H1 (cell line): ENCODE results near the gene PDK3.

ENCODE experiments used
- CHD1 ChIP-seq: IDR thresholded peaks from 2 replicates; pipeline ENCODE4 v1.6.1; 2012; ENCODE audit warnings: low read depth, low read length, improper control_type of control experiment
- EP300 ChIP-seq, 2 experiments: IDR thresholded peaks; 1 replicate in 1 of 2; 2 replicates in 1 of 2; pipeline ENCODE4 v1.6.1; 2011 to 2012; ENCODE audit warnings: low read depth in 2 of 2, low read length in 2 of 2, mild to moderate bottlenecking in 2 of 2, borderline replicate concordance in 1 of 2, inconsistent platforms in 1 of 2, moderate library complexity in 1 of 2
- EZH2 ChIP-seq: fragments of 200-600 bp; sonication (generic); IDR thresholded peaks from 2 replicates; pipeline ENCODE4 v1.7.1; 2012; ENCODE audit warnings: low read depth, mild to moderate bottlenecking, moderate library complexity, low read length, inconsistent platforms; ENCODE audit not compliant: severe bottlenecking
- JUN ChIP-seq: IDR thresholded peaks from 2 replicates; pipeline ENCODE4 v1.6.1; 2011; ENCODE audit warnings: low read depth, mild to moderate bottlenecking, improper control_type of control experiment, low read length
- POLR2A ChIP-seq, 2 experiments: IDR thresholded peaks; 1 replicate in 1 of 2; 2 replicates in 1 of 2; pipeline ENCODE4 v1.6.1; 2011; ENCODE audit warnings: low read depth in 2 of 2, low read length in 2 of 2, mild to moderate bottlenecking in 2 of 2; ENCODE audit errors: control extremely low read depth in 1 of 2
- RAD21 ChIP-seq, 2 experiments: IDR thresholded peaks in 1 of 2; conservative IDR thresholded peaks in 1 of 2; 2 replicates each; pipeline ENCODE4 v1.6.1; 2011; ENCODE audit warnings: low read depth in 2 of 2, low read length in 2 of 2, improper control_type of control experiment in 1 of 2, inconsistent platforms in 1 of 2, mild to moderate bottlenecking in 1 of 2, moderate library complexity in 1 of 2
- SAP30 ChIP-seq: fragments of 300-600 bp; sonication (generic); IDR thresholded peaks from 2 replicates; pipeline ENCODE4 v1.7.1; 2012; ENCODE audit warnings: low read length, moderate library complexity, mild to moderate bottlenecking, inconsistent platforms; ENCODE audit not compliant: insufficient read depth, insufficient replicate concordance
- SIRT6 ChIP-seq: IDR thresholded peaks from one replicate; pipeline ENCODE4 v1.7.1; 2012; ENCODE audit warnings: low read length, inconsistent platforms
- TAF1 ChIP-seq: IDR thresholded peaks from 2 replicates; pipeline ENCODE4 v1.6.1; 2011; ENCODE audit warnings: mild to moderate bottlenecking, low read depth, low read length
- ZNF274 ChIP-seq: IDR thresholded peaks from 2 replicates; pipeline ENCODE4 v1.7.0; 2012; ENCODE audit warnings: low read length, borderline replicate concordance; ENCODE audit errors: extremely low read depth
- TF ChIP-seq, protein P1 (sequence below), 3 experiments: IDR thresholded peaks; 1 replicate in 2 of 3; 2 replicates in 1 of 3; pipeline versions ENCODE4 v1.5.1 to v1.6.1; 2011; ENCODE audit warnings: low read length in 3 of 3, mild to moderate bottlenecking in 3 of 3, inconsistent platforms in 2 of 3, low read depth in 1 of 3, moderate library complexity in 1 of 3; ENCODE audit not compliant: insufficient read depth in 1 of 3; ENCODE audit errors: control extremely low read depth in 1 of 3

DNA sequence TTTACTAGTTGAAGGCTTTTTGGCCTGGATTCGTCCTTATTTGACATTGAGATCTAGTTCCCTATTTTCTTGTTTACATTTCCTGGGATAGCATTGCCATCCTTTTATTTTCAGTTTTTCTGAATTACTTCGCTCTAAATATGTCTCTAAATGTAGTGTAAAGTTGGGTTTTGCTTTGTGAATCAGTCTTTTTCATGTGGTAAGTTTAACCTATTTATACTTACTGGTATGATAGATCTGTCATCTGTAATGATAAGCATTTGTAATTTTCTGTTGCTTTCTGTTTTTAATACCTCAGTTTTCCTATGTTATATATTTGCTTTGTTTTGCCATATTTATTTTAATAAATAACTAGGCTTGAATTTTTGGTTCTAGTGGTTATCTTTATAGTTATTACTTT is 6.7 kb downstream of the PDK3 start:
- TF ChIP-seq POLR2A (IDR thresholded peaks at IDR 0.05; ENCODE audit: control extremely low read depth in 1 of 2, low read depth in 2 of 2, low read length in 2 of 2): no peak
- TF ChIP-seq, protein P1, sequence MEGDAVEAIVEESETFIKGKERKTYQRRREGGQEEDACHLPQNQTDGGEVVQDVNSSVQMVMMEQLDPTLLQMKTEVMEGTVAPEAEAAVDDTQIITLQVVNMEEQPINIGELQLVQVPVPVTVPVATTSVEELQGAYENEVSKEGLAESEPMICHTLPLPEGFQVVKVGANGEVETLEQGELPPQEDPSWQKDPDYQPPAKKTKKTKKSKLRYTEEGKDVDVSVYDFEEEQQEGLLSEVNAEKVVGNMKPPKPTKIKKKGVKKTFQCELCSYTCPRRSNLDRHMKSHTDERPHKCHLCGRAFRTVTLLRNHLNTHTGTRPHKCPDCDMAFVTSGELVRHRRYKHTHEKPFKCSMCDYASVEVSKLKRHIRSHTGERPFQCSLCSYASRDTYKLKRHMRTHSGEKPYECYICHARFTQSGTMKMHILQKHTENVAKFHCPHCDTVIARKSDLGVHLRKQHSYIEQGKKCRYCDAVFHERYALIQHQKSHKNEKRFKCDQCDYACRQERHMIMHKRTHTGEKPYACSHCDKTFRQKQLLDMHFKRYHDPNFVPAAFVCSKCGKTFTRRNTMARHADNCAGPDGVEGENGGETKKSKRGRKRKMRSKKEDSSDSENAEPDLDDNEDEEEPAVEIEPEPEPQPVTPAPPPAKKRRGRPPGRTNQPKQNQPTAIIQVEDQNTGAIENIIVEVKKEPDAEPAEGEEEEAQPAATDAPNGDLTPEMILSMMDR (IDR thresholded peaks at IDR 0.05; ENCODE audit: control extremely low read depth in 1 of 3, insufficient read depth in 1 of 3, low read depth in 1 of 3, low read length in 3 of 3): no peak
- no peak for TF ChIP-seq JUN
- no peak for TF ChIP-seq EZH2
- TF ChIP-seq RAD21 (IDR thresholded peaks at IDR 0.05 in 1 of 2, conservative IDR thresholded peaks at IDR 0.05 in 1 of 2; ENCODE audit: low read depth in 2 of 2, low read length in 2 of 2): no peak
- TF ChIP-seq TAF1: no peak
- no peak for TF ChIP-seq EP300 (IDR thresholded peaks at IDR 0.05; ENCODE audit: borderline replicate concordance in 1 of 2, low read depth in 2 of 2, low read length in 2 of 2)
- TF ChIP-seq CHD1: no peak
- TF ChIP-seq SIRT6: no peak
- no peak for TF ChIP-seq SAP30
- no peak for TF ChIP-seq ZNF274
